Neural progenitor cell (in vitro differentiated cells): ENCODE measurements around the gene WDR35. TPM values are rescaled to one million over a fixed set of nuclear protein-coding genes. Genes with fewer than 3 reads are reported as not detected.
"Not testable (repeated sequence)": the region's sequence is repeated elsewhere in the genome, so short reads cannot be mapped to it uniquely, and the experiment has no call there.

Source experiments
- DNase-seq: peaks from one replicate; pipeline ENCODE4 v3.0.0-alpha.2; 2016; ENCODE audit warnings: low spot score
- H2AFZ ChIP-seq: fragments of 200-600 bp; sonication (generic); replicated peaks from 2 replicates; pipeline ENCODE4 v1.6.1; 2016; ENCODE audit warnings: antibody characterized with exemption
- H3F3A ChIP-seq: fragments of 200-600 bp; sonication (generic); 2 replicates; pipeline ENCODE4 v1.6.1; 2016; ENCODE audit warnings: antibody characterized with exemption, low read depth
- H3K27ac ChIP-seq: fragments of 200-600 bp; sonication (generic); 2 replicates; pipeline ENCODE4 v1.5.1; 2016; ENCODE audit warnings: mild to moderate bottlenecking
- H3K27me3 ChIP-seq: fragments of 200-600 bp; sonication (generic); 2 replicates; pipeline ENCODE4 v1.6.1; 2016; ENCODE audit warnings: mild to moderate bottlenecking, moderate library complexity
- H3K36me3 ChIP-seq: fragments of 200-600 bp; sonication (generic); 2 replicates; pipeline ENCODE4 v1.5.1; 2016
- H3K4me1 ChIP-seq: fragments of 200-600 bp; sonication (generic); 2 replicates; pipeline ENCODE4 v1.6.1; 2016; ENCODE audit warnings: mixed run types
- H3K4me2 ChIP-seq: fragments of 200-600 bp; sonication (generic); 2 replicates; pipeline ENCODE4 v1.6.1; 2016
- H3K4me3 ChIP-seq: fragments of 200-600 bp; sonication (generic); 2 replicates; pipeline ENCODE4 v1.5.1; 2016
- H3K79me2 ChIP-seq: fragments of 200-600 bp; sonication (generic); 2 replicates; pipeline ENCODE4 v1.6.1; 2016; ENCODE audit warnings: low read depth
- H3K9ac ChIP-seq: fragments of 200-600 bp; sonication (generic); 2 replicates; pipeline ENCODE4 v1.6.1; 2016
- H3K9me3 ChIP-seq: fragments of 200-600 bp; sonication (generic); 2 replicates; pipeline ENCODE4 v1.5.1; 2016; ENCODE audit warnings: low read depth
- H4K20me1 ChIP-seq: fragments of 200-600 bp; sonication (generic); 2 replicates; pipeline ENCODE4 v1.6.1; 2016; ENCODE audit warnings: low read depth
- H3K27ac Mint-ChIP-seq: 3 replicates; pipeline ENCODE4 v1.8.0; 2021; ENCODE audit warnings: mixed read lengths
- H3K27me3 Mint-ChIP-seq: 2 replicates; pipeline ENCODE4 v1.8.0; 2022; ENCODE audit warnings: low read depth, mild to moderate bottlenecking, inconsistent platforms, moderate library complexity, mixed read lengths; ENCODE audit not compliant: insufficient read depth
- H3K36me3 Mint-ChIP-seq: 3 replicates; pipeline ENCODE4 v1.8.0; 2021; ENCODE audit warnings: mixed read lengths
- H3K4me1 Mint-ChIP-seq: 3 replicates; pipeline ENCODE4 v1.8.0; 2021; ENCODE audit warnings: mixed read lengths
- H3K4me3 Mint-ChIP-seq: 3 replicates; pipeline ENCODE4 v1.8.0; 2021; ENCODE audit warnings: mild to moderate bottlenecking, moderate library complexity, mixed read lengths
- H3K9me3 Mint-ChIP-seq: 3 replicates; pipeline ENCODE4 v1.8.0; 2020; ENCODE audit warnings: mixed read lengths
- EZH2 ChIP-seq: fragments of 200-600 bp; sonication (generic); IDR thresholded peaks from 2 replicates; pipeline ENCODE4 v1.6.1; 2017; ENCODE audit warnings: antibody characterized with exemption, mild to moderate bottlenecking, moderate library complexity
- EZH2phosphoT487 ChIP-seq: fragments of 200-600 bp; sonication (generic); IDR thresholded peaks from 2 replicates; pipeline ENCODE4 v1.6.1; 2017; ENCODE audit warnings: antibody characterized with exemption
- total RNA-seq: library from RNA; depleted of rRNA; stranded (reverse); fragments of >200 nt; gene quantifications from 2 replicates; pipeline ENCODE4 v1.2.3, GENCODE V29; 2015; ENCODE audit warnings: low replicate concordance
- TF ChIP-seq, protein P1 (sequence below): fragments of 200-600 bp; sonication (generic); IDR thresholded peaks from 2 replicates; pipeline ENCODE4 v1.5.1; 2017; ENCODE audit warnings: antibody characterized with exemption, mild to moderate bottlenecking

The WDR35 gene
- total RNA-seq, 1 donor from 2014 or later, result 31.6 TPM

DNA sequence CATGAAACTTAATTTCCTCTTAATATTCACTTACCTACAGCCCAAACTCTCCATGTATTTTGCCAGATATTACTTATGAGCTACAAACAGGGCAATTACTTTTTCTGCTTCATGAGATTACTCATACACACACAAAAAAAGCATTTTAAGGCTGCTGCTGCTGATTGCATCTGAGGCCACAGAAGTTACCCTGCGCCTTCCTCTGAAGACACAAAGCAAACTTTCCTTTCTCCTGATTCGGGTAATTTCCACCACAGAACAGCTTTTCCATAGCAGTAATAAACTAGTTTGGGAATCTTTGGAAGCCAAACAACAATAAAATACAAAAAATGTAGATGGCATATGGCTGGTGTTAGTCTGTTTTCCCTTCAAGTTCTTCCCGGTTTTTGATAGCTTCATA, 94.4 kb downstream of the WDR35 start:
- TF ChIP-seq, protein P1, sequence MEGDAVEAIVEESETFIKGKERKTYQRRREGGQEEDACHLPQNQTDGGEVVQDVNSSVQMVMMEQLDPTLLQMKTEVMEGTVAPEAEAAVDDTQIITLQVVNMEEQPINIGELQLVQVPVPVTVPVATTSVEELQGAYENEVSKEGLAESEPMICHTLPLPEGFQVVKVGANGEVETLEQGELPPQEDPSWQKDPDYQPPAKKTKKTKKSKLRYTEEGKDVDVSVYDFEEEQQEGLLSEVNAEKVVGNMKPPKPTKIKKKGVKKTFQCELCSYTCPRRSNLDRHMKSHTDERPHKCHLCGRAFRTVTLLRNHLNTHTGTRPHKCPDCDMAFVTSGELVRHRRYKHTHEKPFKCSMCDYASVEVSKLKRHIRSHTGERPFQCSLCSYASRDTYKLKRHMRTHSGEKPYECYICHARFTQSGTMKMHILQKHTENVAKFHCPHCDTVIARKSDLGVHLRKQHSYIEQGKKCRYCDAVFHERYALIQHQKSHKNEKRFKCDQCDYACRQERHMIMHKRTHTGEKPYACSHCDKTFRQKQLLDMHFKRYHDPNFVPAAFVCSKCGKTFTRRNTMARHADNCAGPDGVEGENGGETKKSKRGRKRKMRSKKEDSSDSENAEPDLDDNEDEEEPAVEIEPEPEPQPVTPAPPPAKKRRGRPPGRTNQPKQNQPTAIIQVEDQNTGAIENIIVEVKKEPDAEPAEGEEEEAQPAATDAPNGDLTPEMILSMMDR, result no peak
- TF ChIP-seq EZH2phosphoT487 (no peak), EZH2 (no peak)
- H3K9ac ChIP-seq, result no peak overlapping the region
- Mint-ChIP-seq H3K4me3 (no peak overlapping the region), H3K27ac (no peak overlapping the region), H3K36me3 (peaks cover 3% of the 10 kb centered on the region), H3K9me3 (no peaks in the 10 kb centered on the region), H3K27me3 (peaks cover 2% of the 10 kb centered on the region), H3K4me1 (peaks cover 27% of the 10 kb centered on the region)
- peaks cover 70% of the 10 kb centered on the region for H3K79me2 ChIP-seq
- no peak overlapping the region for H3K27ac ChIP-seq
- no peaks in the 10 kb centered on the region for H3F3A ChIP-seq
- no peaks in the 10 kb centered on the region for H3K9me3 ChIP-seq
- no peak overlapping the region for H3K4me2 ChIP-seq
- peaks cover 49% of the 10 kb centered on the region for H4K20me1 ChIP-seq
- no peaks in the 10 kb centered on the region for H3K27me3 ChIP-seq
- H3K4me1 ChIP-seq, result peaks cover 20% of the 10 kb centered on the region
- no peak overlapping the region for H2AFZ ChIP-seq
- H3K4me3 ChIP-seq, result no peak overlapping the region
- no peak for DNase-seq
- H3K36me3 ChIP-seq, result no peaks in the 10 kb centered on the region

DNA sequence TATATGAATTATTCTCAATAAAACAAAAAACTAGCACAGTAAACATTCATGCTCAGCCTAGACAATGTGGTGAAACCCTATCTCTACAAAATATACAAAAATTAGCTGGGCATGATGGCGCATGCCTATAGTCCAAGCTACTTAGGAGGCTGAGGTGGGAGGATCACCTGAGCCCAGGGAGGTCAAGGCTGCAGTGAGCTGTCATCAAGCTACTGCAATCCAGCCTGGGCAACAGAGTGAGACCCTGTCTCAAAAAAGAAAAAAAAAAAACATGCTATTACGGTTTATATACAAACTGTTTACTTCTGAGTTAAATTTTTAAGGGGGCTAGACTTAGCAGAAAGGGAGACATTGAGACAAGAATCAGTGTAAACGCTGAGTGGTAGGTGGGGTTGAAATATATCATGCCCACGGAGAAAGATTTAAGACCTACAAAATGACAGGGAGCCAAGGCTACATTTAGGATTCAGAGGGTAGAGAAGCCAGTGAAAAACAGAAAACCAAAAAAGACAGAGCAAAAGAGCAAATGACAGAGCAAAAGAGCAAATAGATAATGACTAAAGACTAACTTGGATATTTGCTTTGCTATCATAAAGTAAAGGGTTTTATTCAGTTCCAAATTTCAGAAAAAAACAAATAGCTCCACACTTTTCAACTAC, 95.6 kb downstream of the WDR35 start:
- no peaks in the 10 kb centered on the region for H3K9me3 Mint-ChIP-seq
- TF ChIP-seq EZH2phosphoT487 (no peak), EZH2 (no peak)
- TF ChIP-seq, protein P1, result no peak
- no peak overlapping the region for H3K4me2 ChIP-seq
- H3K9ac ChIP-seq, result no peak overlapping the region
- H3K27ac Mint-ChIP-seq, result no peak overlapping the region
- no peaks in the 10 kb centered on the region for H3F3A ChIP-seq
- no peak overlapping the region for H3K27ac ChIP-seq
- H3K9me3 ChIP-seq, result no peaks in the 10 kb centered on the region
- no peak for DNase-seq
- no peak overlapping the region for H3K4me3 ChIP-seq
- peaks cover 21% of the 10 kb centered on the region for H3K4me1 Mint-ChIP-seq
- no peaks in the 10 kb centered on the region for H3K36me3 ChIP-seq
- H3K27me3 Mint-ChIP-seq, result peaks cover 2% of the 10 kb centered on the region
- H3K4me3 Mint-ChIP-seq, result no peak overlapping the region
- H2AFZ ChIP-seq, result no peak overlapping the region
- peaks cover 57% of the 10 kb centered on the region for H3K79me2 ChIP-seq
- H3K4me1 ChIP-seq, result peaks cover 9% of the 10 kb centered on the region
- H3K36me3 Mint-ChIP-seq, result peaks cover 3% of the 10 kb centered on the region
- peaks cover 38% of the 10 kb centered on the region for H4K20me1 ChIP-seq
- no peaks in the 10 kb centered on the region for H3K27me3 ChIP-seq

DNA sequence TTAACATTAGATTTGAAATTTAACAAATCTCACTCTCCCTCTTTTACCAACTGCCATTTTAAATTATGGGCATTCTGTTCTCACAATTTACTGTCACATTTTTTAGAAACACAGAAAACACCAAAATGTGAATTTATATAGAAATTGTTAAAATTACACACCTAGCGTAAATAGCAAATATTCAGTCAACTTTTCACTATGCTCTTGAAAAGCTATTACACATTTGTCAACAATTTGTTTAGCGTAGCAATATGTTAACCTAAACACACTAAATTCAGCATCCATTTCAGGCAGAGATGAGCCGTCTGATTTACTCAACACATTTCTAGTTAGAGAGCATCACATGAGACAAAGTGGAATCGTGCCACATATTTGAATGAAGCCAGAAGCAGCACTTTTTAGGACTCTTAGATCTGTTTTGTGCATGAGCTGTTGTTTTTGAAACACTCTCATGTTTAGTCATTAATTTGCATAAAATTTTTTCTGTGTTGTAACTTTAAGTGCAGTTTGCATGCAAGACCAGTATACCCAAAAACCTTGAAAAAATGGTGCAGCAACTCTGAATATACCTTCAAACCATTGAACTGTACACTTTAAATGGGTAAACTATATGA, 96.3 kb downstream of the WDR35 start:
- Histone ChIP-seq H3K27me3 (no peaks in the 10 kb centered on the region), H2AFZ (no peak overlapping the region), H4K20me1 (peaks cover 32% of the 10 kb centered on the region), H3K4me1 (peaks cover 3% of the 10 kb centered on the region), H3K9ac (no peak overlapping the region), H3K79me2 (peaks cover 51% of the 10 kb centered on the region), H3K36me3 (no peaks in the 10 kb centered on the region), H3K4me3 (no peak overlapping the region), H3K4me2 (no peak overlapping the region), H3F3A (no peaks in the 10 kb centered on the region), H3K9me3 (no peaks in the 10 kb centered on the region), H3K27ac (no peak overlapping the region)
- H3K27me3 Mint-ChIP-seq, result no peaks in the 10 kb centered on the region
- peaks cover 3% of the 10 kb centered on the region for H3K36me3 Mint-ChIP-seq
- TF ChIP-seq, protein P1, result no peak
- no peak for TF ChIP-seq EZH2
- TF ChIP-seq EZH2phosphoT487, result no peak
- no peaks in the 10 kb centered on the region for H3K9me3 Mint-ChIP-seq
- DNase-seq, result no peak
- no peak overlapping the region for H3K27ac Mint-ChIP-seq
- H3K4me1 Mint-ChIP-seq, result peaks cover 16% of the 10 kb centered on the region
- H3K4me3 Mint-ChIP-seq, result no peak overlapping the region

DNA sequence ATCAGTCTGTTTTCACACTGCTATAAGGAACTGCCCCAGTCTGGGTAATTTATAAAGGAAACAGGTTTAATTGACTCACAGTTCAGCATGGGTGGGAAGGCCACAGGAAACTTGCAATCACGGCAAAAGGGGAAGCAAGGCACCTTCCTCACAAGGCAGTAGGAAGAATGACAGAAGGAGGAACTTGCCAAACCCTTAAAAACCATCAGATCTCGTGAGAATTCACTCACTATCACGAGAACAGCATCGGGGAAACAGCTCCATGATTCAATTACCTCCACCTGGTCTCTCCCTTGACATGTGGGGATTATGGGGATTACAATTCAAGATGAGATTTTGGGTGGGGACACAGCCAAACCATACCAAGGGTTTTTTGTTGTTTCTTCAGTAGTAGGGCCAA, 97.9 kb downstream of the WDR35 start:
- H3K36me3 Mint-ChIP-seq, H3K27me3 ChIP-seq, H2AFZ ChIP-seq, H3K4me3 Mint-ChIP-seq, H3K27ac Mint-ChIP-seq, H3K9me3 Mint-ChIP-seq, H3K27me3 Mint-ChIP-seq, H3K4me1 ChIP-seq, H3K9me3 ChIP-seq, H3F3A ChIP-seq, H3K4me2 ChIP-seq, DNase-seq, H3K4me1 Mint-ChIP-seq, H3K36me3 ChIP-seq, H3K9ac ChIP-seq, H3K27ac ChIP-seq, H3K4me3 ChIP-seq: not testable (repeated sequence)
- H3K79me2 ChIP-seq, result peaks cover 34% of the 10 kb centered on the region
- peaks cover 21% of the 10 kb centered on the region for H4K20me1 ChIP-seq
